Mucosa of gallbladder (tissue), 1 donor: ENCODE data around the gene GPATCH4. TPM values are rescaled to one million over a fixed set of nuclear protein-coding genes. Genes with fewer than 3 reads are reported as not detected.
"Not testable (repeated sequence)": the region's sequence is repeated elsewhere in the genome, so short reads cannot be mapped to it uniquely, and the experiment has no call there.

Experiments used
- DNase-seq: peaks from one replicate; pipeline ENCODE4 v3.0.0-alpha.2; 2020; ENCODE audit warnings: low spot score
- total RNA-seq: library from RNA; stranded (reverse); gene quantifications from one replicate; pipeline ENCODE4 v1.2.1, GENCODE V29; 2021
- donor health status: DM: no; HTN: no; CAD: no.

The GPATCH4 gene
- 12.6 TPM for total RNA-seq

DNA sequence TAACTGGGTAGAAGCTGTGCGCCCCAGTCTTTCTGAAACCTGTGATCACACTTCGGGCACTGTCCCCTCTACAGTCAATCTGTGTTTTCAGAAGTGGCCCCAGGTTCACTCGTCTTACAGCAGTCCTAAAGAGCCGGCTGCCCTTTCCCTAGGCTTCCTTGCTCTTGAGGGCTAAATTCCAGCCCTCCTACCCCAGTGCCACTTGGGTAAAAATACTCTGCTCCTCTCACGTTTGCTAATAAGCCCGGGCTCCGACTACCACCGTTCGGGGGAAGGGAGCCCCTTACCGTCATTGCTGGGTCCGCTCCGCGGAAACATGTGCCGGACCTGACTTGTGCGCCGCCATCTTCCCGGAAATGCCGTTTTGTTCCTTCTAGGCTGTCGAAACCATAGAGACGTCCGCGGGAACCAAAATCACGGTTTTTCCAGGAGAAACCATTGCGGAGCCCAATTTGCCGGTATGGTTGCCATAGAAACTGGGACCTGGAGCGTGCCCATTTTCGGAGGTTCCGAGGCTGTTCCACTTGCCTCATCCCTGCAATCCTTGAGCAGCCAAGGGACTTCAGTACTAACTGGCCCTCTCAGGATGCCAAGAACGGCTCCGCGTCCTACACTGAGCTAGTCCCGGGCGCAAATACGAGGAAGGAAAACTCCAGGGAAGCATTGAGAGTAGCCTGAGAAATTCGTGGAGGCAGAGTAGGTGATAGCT is at the start of gene GPATCH4:
TSS of gene GPATCH4 (minus strand) at position 358 of the 709 bp plus-strand sequence.
- DNase-seq: peak; percentile 79

DNA sequence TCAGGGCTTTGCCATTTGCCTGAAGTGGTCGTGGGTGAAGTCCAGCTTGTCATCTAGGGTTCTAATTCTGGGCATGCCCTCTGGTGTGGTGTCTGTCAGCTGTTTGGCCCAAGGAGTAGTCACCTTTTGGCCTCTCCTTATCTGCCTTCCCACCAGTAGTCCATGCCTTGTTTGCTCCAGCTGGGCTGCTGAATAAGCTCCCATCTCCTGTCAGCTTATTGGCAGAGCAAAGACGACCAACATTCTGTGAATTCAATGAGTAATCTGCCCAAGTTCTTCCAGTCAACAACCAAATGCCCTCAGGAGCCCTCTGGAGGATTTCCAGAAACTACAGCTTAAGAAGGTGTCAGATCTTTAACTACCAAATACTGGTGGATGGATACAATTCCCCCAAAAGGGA is 47.7 kb upstream of the GPATCH4 start:
- DNase-seq: no peak

GRCh38 chr1:156648496-156648895 is 47.2 kb upstream of the GPATCH4 start:
- no peak for DNase-seq

- no peak for DNase-seq
These were observed 46.1 kb upstream of the GPATCH4 start for GRCh38 chr1:156647351-156647750.

GRCh38 chr1:156646738-156647211 is 45.5 kb upstream of the GPATCH4 start:
- no peak for DNase-seq

DNA sequence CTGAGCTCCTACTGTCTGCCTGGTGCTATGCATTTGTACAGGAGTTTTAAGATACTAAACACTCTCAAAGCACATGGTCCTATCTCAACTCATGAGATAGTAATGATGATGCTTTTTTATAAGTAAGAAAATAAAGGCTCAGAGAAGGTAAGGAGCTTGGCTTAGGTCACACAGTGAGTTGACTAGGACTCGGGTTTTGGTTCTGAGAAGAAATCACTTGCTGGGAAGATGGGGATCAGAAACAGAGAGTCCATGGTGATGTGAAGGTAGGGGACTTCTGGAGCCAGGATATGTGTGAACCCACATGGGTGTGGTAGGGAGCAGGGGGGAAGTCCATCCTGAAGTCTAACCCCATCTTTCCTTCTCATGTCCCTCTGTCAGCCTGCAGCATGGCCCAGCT is 44.4 kb upstream of the GPATCH4 start:
- no peak for DNase-seq

DNA sequence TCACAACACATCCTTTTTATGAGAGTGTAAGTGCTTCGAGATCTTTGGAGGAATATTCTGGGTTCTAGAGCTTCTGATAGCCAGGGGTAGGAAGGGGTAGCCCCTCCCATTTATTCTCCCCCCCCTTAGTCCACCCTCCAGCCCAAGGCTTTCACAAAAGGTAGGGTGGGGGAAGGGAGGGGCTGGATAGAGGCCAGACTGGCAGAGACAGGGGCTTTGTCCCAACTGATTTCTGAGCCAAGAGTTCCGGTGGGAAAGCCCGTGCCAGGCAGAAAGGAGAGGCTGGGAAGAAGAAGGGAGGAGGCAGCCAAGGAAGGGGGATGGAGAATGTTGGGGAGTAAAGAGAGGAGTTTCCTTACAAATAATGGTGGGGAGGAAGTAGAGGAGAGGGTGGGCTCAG is 43.8 kb upstream of the GPATCH4 start:
- no peak for DNase-seq

- no peak for DNase-seq
These were observed 43.4 kb upstream of the GPATCH4 start for GRCh38 chr1:156644640-156645039.

DNA sequence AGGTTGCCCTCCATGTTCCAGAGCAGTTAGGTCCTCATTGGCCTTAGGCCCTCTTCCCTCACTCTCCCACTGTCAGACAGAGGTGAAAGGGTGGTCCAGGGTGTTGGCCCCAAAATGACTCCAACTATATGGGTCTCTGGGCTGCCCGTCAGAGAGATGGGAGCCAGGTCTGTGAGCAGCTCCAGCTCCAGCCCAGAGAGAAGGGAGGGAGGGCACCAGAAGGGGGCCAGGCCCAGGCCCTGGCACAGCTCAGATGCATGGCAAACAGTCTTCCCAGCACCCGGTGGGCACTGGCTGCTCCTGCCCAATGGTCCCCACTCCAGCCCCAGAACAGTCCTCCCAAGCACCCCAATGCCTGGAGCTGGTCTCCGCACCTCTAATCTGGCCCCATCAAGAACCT is 42.9 kb upstream of the GPATCH4 start:
- DNase-seq: no peak

DNA sequence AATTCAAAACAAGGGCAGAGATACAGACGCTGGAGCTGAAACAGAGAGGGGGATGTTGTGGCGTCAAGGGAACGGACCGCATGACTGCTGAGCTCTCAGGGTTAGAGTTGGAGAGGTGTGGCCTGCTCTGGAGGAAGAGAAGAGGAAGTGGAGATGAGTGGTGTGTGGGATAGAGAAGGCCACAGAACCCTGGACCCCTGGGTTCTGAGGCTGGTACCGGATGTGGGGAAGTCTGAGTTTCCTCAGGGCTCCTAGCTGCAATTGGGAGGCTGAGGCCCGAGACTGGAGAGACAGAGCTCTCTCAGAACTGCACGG is 42.5 kb upstream of the GPATCH4 start:
- no peak for DNase-seq

DNA sequence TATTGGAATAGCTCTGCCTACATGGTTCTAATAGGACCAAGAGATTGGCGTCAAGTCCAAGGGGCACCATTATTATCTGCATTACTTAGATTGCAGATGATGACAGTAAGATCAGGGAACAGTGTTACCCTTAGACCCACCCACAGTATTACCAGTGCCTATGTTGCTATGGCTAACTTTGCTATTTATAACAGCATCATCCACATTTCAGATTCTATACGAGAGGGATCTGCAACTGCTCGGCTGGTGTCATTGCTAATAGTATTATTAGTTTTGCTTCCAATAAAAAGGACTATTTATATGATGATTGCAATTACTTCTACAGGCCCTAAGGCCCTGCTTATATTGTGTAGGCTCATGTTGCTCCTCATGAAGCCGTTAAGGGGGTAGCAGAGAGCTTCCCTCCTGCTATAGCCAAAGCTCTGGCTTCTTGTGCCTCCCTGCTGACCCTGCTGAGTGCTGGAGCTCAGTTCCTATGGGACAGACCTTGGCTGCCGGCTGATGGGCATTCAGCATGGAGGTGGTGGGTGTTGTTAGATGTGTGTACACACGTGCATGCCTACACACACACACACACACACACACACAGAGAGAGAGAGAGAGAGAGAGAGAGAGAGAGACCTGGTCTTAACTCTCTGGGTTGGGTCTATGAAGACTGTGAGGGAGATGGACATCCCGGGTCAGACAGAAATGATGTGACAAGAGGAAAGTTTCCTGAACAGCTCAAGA is 41.9 kb upstream of the GPATCH4 start:
- DNase-seq: no peak

- no peak for DNase-seq
These were observed 41.2 kb upstream of the GPATCH4 start for GRCh38 chr1:156642265-156643048.

DNA sequence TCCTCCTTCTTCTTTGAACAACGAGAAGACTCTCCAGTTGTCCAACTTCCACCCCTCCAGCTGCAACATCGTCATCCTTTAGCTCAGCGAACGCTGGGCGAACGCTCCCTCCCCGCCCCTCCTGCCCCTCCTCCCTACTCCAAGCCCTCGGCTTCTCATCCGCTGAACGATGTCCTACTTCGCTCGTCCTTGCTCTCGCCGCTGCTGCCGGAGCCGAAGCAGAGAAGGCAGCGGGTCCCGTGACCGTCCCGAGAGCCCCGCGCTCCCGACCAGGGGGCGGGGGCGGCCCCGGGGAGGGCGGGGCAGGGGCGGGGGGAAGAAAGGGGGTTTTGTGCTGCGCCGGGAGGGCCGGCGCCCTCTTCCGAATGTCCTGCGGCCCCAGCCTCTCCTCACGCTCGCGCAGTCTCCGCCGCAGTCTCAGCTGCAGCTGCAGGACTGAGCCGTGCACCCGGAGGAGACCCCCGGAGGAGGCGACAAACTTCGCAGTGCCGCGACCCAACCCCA is 40.5 kb upstream of the GPATCH4 start, which contains the start of gene BCAN:
TSS of gene BCAN (plus strand) at position 357 of the 504 bp plus-strand sequence. CDS start 3,938 bp downstream, outside the sequence.
- no peak for DNase-seq

- no peak for DNase-seq
These were observed 39.8 kb upstream of the GPATCH4 start for GRCh38 chr1:156640842-156641706.

- DNase-seq: no peak
These were observed 38.4 kb upstream of the GPATCH4 start for GRCh38 chr1:156639601-156640101.

DNA sequence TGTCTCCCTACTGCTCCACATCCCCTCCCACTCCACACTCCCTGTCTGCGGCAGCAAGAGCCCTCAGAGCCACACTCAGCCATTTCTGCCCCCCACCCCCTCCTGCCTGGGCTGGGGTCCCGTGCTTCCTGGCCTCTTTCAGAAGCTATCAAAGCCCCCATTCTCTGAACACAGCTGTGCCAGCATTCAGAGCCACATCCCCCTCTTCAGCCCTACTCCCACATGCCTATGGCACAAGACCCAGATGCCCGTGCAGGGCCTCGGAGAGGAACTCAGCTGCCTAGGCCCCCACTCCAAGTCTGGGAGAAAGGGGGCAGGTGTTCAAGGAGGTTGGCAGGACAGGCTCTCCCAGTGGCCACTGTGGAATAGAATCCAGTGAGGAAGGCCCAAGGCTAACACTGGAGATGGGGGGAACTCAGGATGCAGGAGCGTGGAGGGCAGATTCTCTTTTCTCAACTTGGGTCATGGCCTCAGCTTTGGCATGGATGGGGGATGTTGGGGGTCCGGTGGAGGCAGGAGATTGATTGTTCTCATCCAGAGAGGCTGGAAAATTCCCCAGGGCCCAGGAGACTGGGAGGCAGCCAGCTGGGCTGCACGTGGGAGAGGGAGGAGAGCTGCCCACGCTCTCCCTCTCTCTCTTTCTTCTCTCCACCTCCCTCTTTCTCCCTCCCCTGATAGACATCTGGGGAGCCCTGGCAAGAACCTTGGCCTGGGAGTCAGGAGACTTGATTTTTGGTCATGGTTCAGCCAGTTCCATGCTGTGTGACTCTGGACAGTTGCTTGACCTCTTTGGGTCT is 37.1 kb upstream of the GPATCH4 start:
- no peak for DNase-seq

DNA sequence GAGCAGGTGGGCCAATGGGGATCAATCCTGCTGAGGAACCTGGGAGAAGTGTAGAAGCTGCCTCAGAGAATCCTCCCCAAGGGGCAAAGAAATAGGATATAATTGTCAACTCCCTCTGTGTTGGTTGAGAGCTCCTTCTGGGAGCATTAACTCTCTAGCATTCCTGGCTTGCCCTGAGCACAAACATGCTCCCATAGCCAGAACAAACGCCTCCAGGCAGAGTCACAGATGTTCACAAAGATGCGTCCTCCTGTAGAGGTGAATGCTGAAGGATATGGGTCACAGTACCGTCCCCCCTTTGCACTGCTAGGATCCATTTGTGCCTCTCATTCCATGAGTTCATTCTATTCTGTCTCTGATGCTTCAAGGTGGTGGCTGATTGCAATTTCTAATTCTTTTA is 31.1 kb upstream of the GPATCH4 start:
- no peak for DNase-seq

GRCh38 chr1:156631152-156631551 is 29.9 kb upstream of the GPATCH4 start:
- DNase-seq: not testable (repeated sequence)

DNA sequence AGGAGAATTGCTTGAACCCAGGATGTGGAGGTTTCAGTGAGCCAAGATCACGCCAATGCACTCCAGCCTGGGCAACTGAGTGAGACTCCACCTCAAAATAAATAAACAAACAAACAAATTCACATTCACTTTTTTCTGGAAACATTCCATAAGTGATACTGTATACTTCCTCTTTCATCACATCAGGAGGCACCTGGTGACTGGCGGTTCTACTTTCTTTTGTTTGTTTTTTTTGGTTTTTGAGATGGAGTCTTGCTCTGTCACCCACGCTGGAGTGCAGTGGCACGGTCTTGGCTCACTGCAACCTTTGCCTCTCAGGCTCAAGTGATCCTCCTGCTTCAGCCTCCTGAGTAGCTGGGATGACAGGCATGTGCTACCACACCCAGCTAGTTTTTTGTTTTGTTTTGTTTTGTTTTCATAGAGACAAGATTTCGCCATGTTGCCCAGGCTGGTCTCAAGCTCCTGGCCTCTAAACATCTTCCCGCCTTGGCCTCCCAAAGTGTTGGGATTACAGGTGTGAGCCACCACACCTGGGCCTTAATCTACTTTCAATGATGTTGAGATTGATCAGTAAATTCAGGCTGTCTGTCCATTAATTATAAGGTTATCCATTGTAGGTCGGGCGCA is 28.7 kb upstream of the GPATCH4 start:
- no peak for DNase-seq
